Breast epithelium (tissue), 3 donors: ENCODE data around the gene INHBE.

Experiments
- POLR2A ChIP-seq: fragments of 450-650 bp; IDR thresholded peaks from one replicate; pipeline ENCODE4 v1.6.1; 2016; ENCODE audit warnings: antibody characterized with exemption, mild to moderate bottlenecking, moderate library complexity
- POLR2AphosphoS5 ChIP-seq, 3 donors: sonication (generic); formaldehyde crosslinking; IDR thresholded peaks; one replicate each; pipeline ENCODE4 v1.6.1; 2017; ENCODE audit warnings: antibody characterized with exemption in 3 of 3
- TF ChIP-seq, protein P1 (sequence below), 3 donors: fragments of 450-650 bp; IDR thresholded peaks; one replicate each; pipeline ENCODE4 v1.5.1; 2016 to 2017; ENCODE audit warnings: antibody characterized with exemption in 3 of 3, mild to moderate bottlenecking in 3 of 3, moderate library complexity in 3 of 3

DNA sequence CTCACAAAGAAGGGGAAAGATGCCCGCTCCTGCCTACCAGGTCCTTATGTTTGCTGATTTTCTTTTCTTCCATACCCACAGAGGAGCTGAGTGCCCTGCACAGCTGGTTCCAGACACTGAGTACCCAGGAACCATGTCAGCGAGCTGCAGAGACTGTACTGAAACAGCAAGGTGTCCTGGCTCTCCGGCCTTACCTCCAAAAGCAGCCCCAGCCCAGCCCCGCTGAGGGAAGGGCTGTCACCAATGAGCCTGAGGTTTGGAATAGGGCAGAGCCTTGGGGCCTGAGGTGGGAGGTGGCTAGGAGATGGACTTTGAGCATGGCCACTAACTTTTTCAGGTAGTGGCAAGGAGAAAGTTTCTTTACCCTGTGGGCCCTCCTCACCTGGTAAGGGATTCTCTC, 35.0 kb downstream of the INHBE start:
- TF ChIP-seq, protein P1, sequence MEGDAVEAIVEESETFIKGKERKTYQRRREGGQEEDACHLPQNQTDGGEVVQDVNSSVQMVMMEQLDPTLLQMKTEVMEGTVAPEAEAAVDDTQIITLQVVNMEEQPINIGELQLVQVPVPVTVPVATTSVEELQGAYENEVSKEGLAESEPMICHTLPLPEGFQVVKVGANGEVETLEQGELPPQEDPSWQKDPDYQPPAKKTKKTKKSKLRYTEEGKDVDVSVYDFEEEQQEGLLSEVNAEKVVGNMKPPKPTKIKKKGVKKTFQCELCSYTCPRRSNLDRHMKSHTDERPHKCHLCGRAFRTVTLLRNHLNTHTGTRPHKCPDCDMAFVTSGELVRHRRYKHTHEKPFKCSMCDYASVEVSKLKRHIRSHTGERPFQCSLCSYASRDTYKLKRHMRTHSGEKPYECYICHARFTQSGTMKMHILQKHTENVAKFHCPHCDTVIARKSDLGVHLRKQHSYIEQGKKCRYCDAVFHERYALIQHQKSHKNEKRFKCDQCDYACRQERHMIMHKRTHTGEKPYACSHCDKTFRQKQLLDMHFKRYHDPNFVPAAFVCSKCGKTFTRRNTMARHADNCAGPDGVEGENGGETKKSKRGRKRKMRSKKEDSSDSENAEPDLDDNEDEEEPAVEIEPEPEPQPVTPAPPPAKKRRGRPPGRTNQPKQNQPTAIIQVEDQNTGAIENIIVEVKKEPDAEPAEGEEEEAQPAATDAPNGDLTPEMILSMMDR (IDR thresholded peaks at IDR 0.05) = no peak
- TF ChIP-seq POLR2A (no peak), POLR2AphosphoS5 (IDR thresholded peaks at IDR 0.05) (no peak)
